ENCODE data around the gene RGS7.
"Not testable (repeated sequence)": the region's sequence is repeated elsewhere in the genome, so short reads cannot be mapped to it uniquely, and the experiment has no call there.

The RGS7 gene

GRCh38 chr1:241270016-241270415 is 87.0 kb downstream of the RGS7 start:
- no peak for DNase-seq

- DNase-seq: no peak
These were observed 87.9 kb downstream of the RGS7 start for GRCh38 chr1:241269116-241269515.

- no peak for DNase-seq
These were observed 90.9 kb downstream of the RGS7 start for GRCh38 chr1:241266121-241266520.

- DNase-seq: no peak
These were observed 91.6 kb downstream of the RGS7 start for GRCh38 chr1:241265428-241265827.

GRCh38 chr1:241263346-241263745 is 93.7 kb downstream of the RGS7 start:
- DNase-seq: no peak

- no peak for DNase-seq
These were observed 103.5 kb downstream of the RGS7 start for GRCh38 chr1:241253471-241253870.

GRCh38 chr1:241250465-241250864 is 106.5 kb downstream of the RGS7 start:
- DNase-seq: no peak

- no peak for DNase-seq
These were observed 116.9 kb downstream of the RGS7 start for GRCh38 chr1:241240069-241240468.

GRCh38 chr1:241237873-241238272 is 119.1 kb downstream of the RGS7 start:
- DNase-seq: no peak

GRCh38 chr1:241235256-241235897 is 121.6 kb downstream of the RGS7 start:
- no peak for DNase-seq

GRCh38 chr1:241229711-241230110 is 127.3 kb downstream of the RGS7 start:
- no peak for DNase-seq

- no peak for DNase-seq
These were observed 127.8 kb downstream of the RGS7 start for GRCh38 chr1:241229216-241229615.

- DNase-seq: no peak
These were observed 128.7 kb downstream of the RGS7 start for GRCh38 chr1:241228339-241228738.

GRCh38 chr1:241225741-241226140 is 131.3 kb downstream of the RGS7 start:
- DNase-seq: no peak

- not testable (repeated sequence) for DNase-seq
These were observed 132.8 kb downstream of the RGS7 start for GRCh38 chr1:241224189-241224588.

- DNase-seq: not testable (repeated sequence)
These were observed 134.2 kb downstream of the RGS7 start for GRCh38 chr1:241222813-241223212.

- no peak for DNase-seq
These were observed 135.7 kb downstream of the RGS7 start for GRCh38 chr1:241221319-241221718.

- not testable (repeated sequence) for DNase-seq
These were observed 136.1 kb downstream of the RGS7 start for GRCh38 chr1:241220913-241221312.

GRCh38 chr1:241219449-241219848 is 137.6 kb downstream of the RGS7 start:
- DNase-seq: no peak

- no peak for DNase-seq
These were observed 139.5 kb downstream of the RGS7 start for GRCh38 chr1:241217516-241217915.

- DNase-seq: no peak
These were observed 141.3 kb downstream of the RGS7 start for GRCh38 chr1:241215683-241216082.

- DNase-seq: no peak
These were observed 141.8 kb downstream of the RGS7 start for GRCh38 chr1:241215203-241215602.

GRCh38 chr1:241213139-241213538 is 143.9 kb downstream of the RGS7 start:
- DNase-seq: no peak

- DNase-seq: no peak
These were observed 144.4 kb downstream of the RGS7 start for GRCh38 chr1:241212628-241213027.

- DNase-seq: no peak
These were observed 148.1 kb downstream of the RGS7 start for GRCh38 chr1:241208910-241209379.
